ENCODE results near the gene HOXB6.

DNA sequence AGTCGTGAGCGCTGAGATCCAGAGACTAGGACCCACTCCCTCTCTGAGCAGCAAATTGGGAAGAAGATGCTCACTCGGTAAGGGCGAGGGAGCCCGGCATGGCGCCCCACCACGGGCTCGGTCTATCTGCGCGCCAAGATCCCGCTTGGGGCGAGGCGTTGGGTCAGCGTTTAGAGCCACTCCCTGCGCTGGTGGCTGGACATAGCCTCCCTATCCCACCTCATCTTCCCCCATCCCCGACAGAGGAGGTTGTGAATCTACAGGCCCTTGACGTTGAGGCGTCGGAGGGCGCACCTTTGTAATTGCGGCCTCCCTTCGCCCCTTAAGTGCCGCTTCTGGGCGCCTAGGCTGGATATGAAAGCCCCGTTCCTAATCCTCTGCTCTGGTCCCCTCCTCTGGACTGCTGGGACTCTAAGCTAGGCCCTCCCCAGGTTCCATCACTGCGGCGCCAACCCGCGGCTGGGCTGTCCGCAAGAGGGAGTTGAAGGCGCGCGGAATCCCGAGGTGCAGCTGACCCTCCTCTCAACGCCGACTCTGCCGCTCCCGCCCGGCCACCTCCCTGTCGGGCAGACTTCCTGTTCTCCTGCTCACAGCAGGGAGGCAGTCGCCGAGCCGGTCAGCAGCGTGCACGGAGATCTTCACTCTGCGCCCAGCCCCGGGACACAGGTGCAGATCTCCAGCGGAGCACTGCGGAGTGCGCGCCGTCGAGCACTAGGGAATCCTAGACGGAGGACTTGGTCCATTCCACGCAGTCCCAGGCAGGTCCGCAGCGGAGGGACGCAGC lies 37.5 kb upstream of the HOXB6 start:
- TF ChIP-seq CTCF (conservative IDR thresholded peaks at IDR 0.05) = no peak
- TF ChIP-seq ZFX (IDR thresholded peaks at IDR 0.05) = no peak

Measured in C4-2B (cell line).